Measurements from ENCODE around the gene RRP1.

Gene RRP1

DNA sequence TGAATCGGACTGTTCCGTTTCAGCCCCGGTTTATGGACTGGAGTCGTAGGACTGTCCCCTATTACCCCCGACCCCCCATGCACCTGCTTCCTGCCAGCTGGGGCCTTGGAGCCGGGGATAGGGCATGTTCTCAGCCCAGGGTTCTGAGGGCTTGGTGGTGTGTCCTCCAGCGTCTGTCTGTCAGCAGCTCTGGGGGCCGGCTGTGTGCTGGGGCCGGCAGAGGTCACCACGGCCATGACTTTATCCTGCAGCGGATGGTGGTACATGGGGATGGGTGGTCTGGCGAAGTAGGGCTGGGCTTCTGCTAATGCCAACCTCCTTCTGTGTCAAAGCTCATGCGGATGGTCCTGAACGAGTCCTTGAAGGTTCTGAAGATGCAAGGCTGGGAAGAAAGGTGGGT, 5.5 kb downstream of the RRP1 start:
- Histone ChIP-seq H3K27ac (ENCODE audit: low read depth, low read length) (no peak overlapping the region), H3K4me3 (ENCODE audit: low read depth, low read length) (no peak overlapping the region), H3K4me1 (ENCODE audit: control insufficient read depth, insufficient read depth, low read length) (peaks cover 4% of the 10 kb centered on the region; the same call in 1 of the 2 replicates), H3K9me3 (ENCODE audit: control insufficient read depth, insufficient read depth, low read depth, low read length) (no peaks in the 10 kb centered on the region), H3K27me3 (ENCODE audit: control insufficient read depth, insufficient read depth, low read length) (no peaks in the 10 kb centered on the region), H3K9ac (ENCODE audit: low read length) (no peak overlapping the region), H3K36me3 (ENCODE audit: control insufficient read depth, insufficient read depth, low read length) (peaks cover 91% of the 10 kb centered on the region)

DNA sequence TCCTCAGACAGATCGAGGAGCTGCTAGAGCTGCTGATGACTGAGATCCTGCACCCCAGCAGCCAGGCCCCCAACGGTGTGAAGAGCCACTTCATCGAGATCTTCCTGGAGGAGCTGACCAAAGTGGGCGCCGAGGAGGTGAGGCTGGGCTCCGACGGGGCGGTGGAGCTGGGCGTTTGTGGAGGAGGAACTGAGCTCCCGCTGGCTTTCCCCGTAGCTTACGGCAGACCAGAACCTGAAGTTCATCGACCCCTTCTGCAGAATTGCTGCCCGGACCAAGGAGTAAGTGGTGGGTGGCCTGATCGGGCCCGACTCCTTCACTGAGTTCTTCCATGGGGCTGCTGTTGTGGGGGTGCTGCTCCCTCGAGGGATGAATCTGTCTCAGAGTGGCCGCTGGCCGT, 8.0 kb downstream of the RRP1 start:
- no peak overlapping the region for H3K4me3 ChIP-seq (ENCODE audit: low read depth, low read length)
- no peaks in the 10 kb centered on the region for H3K4me1 ChIP-seq (ENCODE audit: control insufficient read depth, insufficient read depth, low read length)
- peaks cover 97% of the 10 kb centered on the region for H3K36me3 ChIP-seq (ENCODE audit: control insufficient read depth, insufficient read depth, low read length)
- no peaks in the 10 kb centered on the region for H3K9me3 ChIP-seq (ENCODE audit: control insufficient read depth, insufficient read depth, low read depth, low read length)
- H3K27ac ChIP-seq (ENCODE audit: low read depth, low read length): no peak overlapping the region
- H3K27me3 ChIP-seq (ENCODE audit: control insufficient read depth, insufficient read depth, low read length): no peaks in the 10 kb centered on the region
- H3K9ac ChIP-seq (ENCODE audit: low read length): no peak overlapping the region

DNA sequence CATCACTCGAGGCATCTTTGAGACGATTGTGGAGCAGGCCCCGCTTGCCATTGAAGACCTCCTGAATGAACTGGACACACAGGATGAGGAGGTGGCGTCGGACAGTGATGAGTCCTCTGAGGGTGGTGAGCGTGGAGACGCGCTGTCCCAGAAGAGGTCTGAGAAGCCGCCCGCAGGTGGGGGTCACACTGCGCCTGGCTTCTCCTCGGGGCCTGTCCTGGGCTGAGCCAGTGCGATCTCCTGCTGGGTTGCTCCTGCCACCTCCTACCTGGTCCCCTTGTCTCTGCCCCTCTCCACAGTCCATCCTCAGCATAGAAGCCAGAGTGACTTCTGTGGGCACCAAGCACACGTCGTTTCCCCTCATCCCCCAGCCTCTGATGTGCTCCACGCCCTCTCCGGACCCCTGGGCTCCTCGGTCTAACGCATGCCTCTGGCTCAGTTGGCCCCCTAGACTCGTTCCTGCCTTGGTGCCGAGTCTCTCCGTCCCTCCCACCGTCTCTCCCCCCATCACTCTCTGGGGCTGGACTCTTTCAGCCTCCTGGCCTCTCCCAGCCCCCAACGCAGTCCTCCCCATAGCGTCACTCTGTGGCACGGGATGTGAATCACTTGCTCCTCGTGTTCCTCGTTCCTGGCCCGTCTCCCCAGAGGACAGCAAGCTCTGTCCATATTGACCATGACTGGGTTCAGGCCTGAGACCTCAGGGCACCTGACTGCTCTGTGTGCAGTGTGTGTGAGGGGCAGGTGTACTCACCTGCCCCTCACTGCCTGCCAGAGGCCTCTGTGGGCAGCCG, 8.7 kb downstream of the RRP1 start:
- peaks cover 97% of the 10 kb centered on the region for H3K36me3 ChIP-seq (ENCODE audit: control insufficient read depth, insufficient read depth, low read length)
- peak overlapping the region; percentile 19 for H3K9ac ChIP-seq (ENCODE audit: low read length)
- no peaks in the 10 kb centered on the region for H3K9me3 ChIP-seq (ENCODE audit: control insufficient read depth, insufficient read depth, low read depth, low read length)
- no peak overlapping the region for H3K27ac ChIP-seq (ENCODE audit: low read depth, low read length)
- no peaks in the 10 kb centered on the region for H3K4me1 ChIP-seq (ENCODE audit: control insufficient read depth, insufficient read depth, low read length)
- no peaks in the 10 kb centered on the region for H3K27me3 ChIP-seq (ENCODE audit: control insufficient read depth, insufficient read depth, low read length)
- H3K4me3 ChIP-seq (ENCODE audit: low read depth, low read length): no peak overlapping the region

DNA sequence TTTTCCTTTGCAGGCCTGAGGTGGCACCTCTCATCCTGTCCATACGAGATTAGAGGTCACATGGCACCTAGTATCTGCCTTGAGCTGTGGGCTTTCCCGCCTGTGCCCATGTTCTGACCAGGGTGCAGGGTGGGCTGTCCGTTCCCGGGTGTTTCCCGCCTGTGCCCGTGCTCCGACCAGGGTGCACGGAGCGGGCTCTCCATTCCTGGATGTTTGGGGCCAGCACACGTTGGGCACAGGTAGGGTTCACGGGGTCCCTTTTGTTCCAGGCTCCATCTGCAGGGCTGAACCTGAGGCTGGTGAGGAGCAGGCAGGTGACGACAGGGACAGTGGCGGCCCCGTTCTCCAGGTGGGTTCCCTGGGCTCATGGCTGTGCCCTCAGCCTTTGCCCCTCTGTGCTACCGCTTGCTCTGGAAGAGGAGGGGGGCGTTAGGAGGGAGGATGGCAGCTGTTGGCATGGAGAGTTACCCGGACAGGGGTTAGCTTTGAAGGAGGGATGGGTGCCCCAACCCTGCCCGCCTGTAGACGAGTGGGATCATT, 10.0 kb downstream of the RRP1 start:
- H3K4me3 ChIP-seq (ENCODE audit: low read depth, low read length): no peak overlapping the region
- no peaks in the 10 kb centered on the region for H3K27me3 ChIP-seq (ENCODE audit: control insufficient read depth, insufficient read depth, low read length)
- H3K4me1 ChIP-seq (ENCODE audit: control insufficient read depth, insufficient read depth, low read length): no peaks in the 10 kb centered on the region
- H3K9ac ChIP-seq (ENCODE audit: low read length): no peak overlapping the region
- no peak overlapping the region for H3K27ac ChIP-seq (ENCODE audit: low read depth, low read length)
- H3K36me3 ChIP-seq (ENCODE audit: control insufficient read depth, insufficient read depth, low read length): peaks cover 97% of the 10 kb centered on the region
- no peaks in the 10 kb centered on the region for H3K9me3 ChIP-seq (ENCODE audit: control insufficient read depth, insufficient read depth, low read depth, low read length)

DNA sequence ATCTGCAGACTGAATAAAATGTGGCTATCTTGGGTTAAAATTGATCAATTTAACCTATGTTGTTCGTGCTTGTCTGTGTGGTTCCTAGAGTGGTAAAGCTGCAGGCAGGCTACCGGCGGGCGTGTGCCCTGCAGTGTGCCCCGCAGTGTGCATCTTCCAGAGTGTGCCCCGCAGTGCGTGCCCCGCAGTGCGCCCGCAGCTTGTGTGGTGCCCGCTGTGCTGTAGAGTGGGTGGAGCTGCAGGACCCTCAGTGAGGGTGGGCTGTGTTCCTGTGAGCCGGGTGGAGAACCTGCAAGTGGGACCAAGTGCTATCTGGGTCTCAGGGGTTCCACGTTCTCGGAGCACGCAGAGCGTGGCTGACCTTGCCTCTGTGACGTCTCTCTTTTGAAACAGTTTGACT, 10.7 kb downstream of the RRP1 start:
- H3K27ac ChIP-seq (ENCODE audit: low read depth, low read length): no peak overlapping the region
- no peaks in the 10 kb centered on the region for H3K27me3 ChIP-seq (ENCODE audit: control insufficient read depth, insufficient read depth, low read length)
- H3K36me3 ChIP-seq (ENCODE audit: control insufficient read depth, insufficient read depth, low read length): peaks cover 92% of the 10 kb centered on the region
- no peaks in the 10 kb centered on the region for H3K4me1 ChIP-seq (ENCODE audit: control insufficient read depth, insufficient read depth, low read length)
- no peak overlapping the region for H3K9ac ChIP-seq (ENCODE audit: low read length)
- H3K4me3 ChIP-seq (ENCODE audit: low read depth, low read length): no peak overlapping the region
- H3K9me3 ChIP-seq (ENCODE audit: control insufficient read depth, insufficient read depth, low read depth, low read length): no peaks in the 10 kb centered on the region

DNA sequence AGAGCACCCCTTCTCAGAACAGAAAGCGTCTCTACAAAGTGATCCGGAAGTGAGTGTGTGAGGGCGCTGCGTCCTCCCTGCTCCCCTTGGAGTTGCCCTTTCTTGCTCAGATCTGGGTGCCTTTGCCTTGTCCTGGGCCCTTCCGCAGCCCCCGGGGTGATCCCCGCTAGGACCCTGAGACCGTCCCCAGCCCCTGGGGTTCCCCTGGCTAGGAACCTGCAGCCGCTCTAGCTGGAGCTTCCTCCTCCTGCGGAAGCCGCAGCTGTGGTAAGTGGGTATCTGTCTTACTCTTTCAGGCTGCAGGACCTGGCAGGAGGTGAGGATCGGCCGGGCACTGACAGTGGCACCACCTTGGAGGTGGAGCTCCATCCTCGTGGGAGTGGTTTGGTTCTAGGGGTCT, 11.2 kb downstream of the RRP1 start:
- Histone ChIP-seq H3K27me3 (ENCODE audit: control insufficient read depth, insufficient read depth, low read length) (no peaks in the 10 kb centered on the region), H3K9me3 (ENCODE audit: control insufficient read depth, insufficient read depth, low read depth, low read length) (no peaks in the 10 kb centered on the region), H3K4me1 (ENCODE audit: control insufficient read depth, insufficient read depth, low read length) (no peaks in the 10 kb centered on the region), H3K27ac (ENCODE audit: low read depth, low read length) (no peak overlapping the region), H3K36me3 (ENCODE audit: control insufficient read depth, insufficient read depth, low read length) (peaks cover 90% of the 10 kb centered on the region), H3K4me3 (ENCODE audit: low read depth, low read length) (no peak overlapping the region), H3K9ac (ENCODE audit: low read length) (no peak overlapping the region)

DNA sequence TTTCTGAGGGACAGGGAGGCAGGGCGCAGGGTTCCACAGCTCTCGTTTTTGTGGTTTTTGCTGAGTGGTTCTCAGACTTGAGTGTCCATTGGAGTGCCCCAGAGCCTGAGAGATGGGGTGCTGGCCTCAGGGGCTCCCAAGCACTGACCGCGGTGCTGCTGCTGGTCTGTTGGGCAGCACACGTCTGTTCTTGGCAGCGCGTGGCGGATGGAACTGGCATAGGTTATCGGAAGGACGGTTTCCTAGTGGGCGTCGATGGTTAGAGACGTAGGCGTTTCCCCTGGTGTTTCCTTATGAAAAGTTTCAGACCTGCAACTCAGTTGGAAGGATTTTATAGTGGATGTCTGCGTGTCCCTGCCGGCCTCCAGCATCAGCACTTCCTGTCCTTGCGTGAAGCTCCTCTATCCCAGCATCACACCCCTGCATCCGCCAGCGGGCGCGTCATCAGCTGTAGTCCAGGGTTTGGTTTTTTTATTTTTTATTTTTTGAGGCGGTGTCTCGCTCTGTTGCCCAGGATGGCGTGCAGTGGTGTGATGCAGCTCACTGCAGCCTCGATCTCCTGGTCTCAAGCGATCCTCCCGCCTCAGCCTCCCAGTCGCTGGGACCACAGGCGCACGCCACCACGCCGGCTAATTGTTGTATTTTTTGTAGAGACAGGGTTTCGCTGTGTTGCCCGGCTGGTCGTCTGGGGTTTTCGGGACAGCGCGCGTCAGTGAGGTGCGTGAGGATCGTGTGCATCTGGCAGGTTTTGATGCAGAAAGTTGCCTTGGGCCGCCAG, 11.8 kb downstream of the RRP1 start:
- no peaks in the 10 kb centered on the region for H3K27me3 ChIP-seq (ENCODE audit: control insufficient read depth, insufficient read depth, low read length)
- H3K36me3 ChIP-seq (ENCODE audit: control insufficient read depth, insufficient read depth, low read length): peaks cover 90% of the 10 kb centered on the region
- H3K27ac ChIP-seq (ENCODE audit: low read depth, low read length): no peak overlapping the region
- no peaks in the 10 kb centered on the region for H3K9me3 ChIP-seq (ENCODE audit: control insufficient read depth, insufficient read depth, low read depth, low read length)
- no peaks in the 10 kb centered on the region for H3K4me1 ChIP-seq (ENCODE audit: control insufficient read depth, insufficient read depth, low read length)
- no peak overlapping the region for H3K9ac ChIP-seq (ENCODE audit: low read length)
- H3K4me3 ChIP-seq (ENCODE audit: low read depth, low read length): no peak overlapping the region

DNA sequence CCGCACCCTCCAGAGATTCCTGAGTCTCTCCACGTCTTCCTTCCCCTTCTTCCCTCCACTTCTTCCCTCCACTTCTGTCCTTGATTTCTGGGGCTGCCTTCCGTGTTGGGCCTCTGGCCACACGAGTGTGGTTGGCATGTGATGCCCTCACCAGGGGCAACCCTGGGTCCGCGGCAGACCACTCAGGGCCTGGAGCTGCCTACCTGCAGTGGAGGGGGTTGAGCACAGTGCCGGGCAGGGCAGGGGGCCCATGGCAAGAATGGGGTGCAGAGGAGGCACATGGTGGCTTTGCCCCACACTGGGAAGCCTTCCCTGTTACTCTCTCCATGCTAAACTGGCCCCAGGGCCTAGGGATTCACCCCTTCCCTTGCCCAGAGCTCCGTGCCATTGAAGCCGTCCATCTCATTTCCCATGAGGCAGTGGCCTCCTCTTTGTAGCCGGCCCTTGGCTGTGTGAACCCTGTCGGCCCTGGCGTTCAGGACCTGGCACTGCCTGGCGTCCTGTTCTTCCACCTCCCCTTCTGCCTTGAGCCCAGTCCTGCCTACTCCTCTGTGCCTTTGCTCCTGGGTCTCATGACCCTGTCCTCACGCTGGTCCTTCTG, 13.4 kb downstream of the RRP1 start:
- Histone ChIP-seq H3K9ac (ENCODE audit: low read length) (no peak overlapping the region), H3K4me1 (ENCODE audit: control insufficient read depth, insufficient read depth, low read length) (no peaks in the 10 kb centered on the region), H3K36me3 (ENCODE audit: control insufficient read depth, insufficient read depth, low read length) (peaks cover 74% of the 10 kb centered on the region), H3K27ac (ENCODE audit: low read depth, low read length) (no peak overlapping the region), H3K4me3 (ENCODE audit: low read depth, low read length) (no peak overlapping the region), H3K9me3 (ENCODE audit: control insufficient read depth, insufficient read depth, low read depth, low read length) (no peaks in the 10 kb centered on the region), H3K27me3 (ENCODE audit: control insufficient read depth, insufficient read depth, low read length) (no peaks in the 10 kb centered on the region)

DNA sequence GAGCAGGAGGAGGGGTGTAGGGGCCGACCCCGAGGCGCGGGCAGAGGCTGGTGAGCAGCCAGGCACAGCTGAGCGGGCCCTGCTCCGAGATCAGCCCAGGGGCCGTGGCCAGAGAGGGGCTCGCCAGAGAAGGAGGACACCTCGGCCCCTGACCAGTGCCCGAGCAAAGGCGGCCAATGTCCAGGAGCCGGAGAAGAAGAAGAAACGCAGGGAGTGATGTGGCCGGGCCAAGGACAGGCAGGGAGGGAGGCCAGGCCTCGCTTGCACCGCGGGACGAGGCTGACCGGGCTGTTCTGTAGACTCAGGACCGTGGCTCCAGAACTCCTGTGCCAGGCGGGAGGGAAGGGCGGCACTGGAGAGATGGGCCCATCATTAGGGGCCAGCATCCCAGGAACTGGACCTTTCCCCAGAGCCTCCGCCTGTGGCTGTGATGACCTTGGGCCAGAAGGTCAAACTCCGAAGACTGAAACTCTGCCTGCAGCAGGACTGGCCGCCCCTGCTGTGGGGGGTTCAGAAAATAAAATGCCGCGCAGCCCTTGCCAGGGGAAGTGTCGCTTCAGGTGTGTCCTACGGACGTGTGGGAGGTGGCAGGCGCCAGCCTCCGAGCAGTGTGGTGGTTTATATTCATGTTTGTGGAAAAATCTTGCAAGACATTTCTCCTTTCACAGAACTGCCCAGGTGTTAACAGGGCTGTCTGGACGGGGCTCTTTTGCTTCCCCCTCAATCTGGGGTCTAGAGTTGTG, 14.4 kb downstream of the RRP1 start:
- Histone ChIP-seq H3K4me3 (ENCODE audit: low read depth, low read length) (no peak overlapping the region), H3K27me3 (ENCODE audit: control insufficient read depth, insufficient read depth, low read length) (no peaks in the 10 kb centered on the region), H3K36me3 (ENCODE audit: control insufficient read depth, insufficient read depth, low read length) (peaks cover 65% of the 10 kb centered on the region), H3K9me3 (ENCODE audit: control insufficient read depth, insufficient read depth, low read depth, low read length) (no peaks in the 10 kb centered on the region), H3K27ac (ENCODE audit: low read depth, low read length) (no peak overlapping the region), H3K4me1 (ENCODE audit: control insufficient read depth, insufficient read depth, low read length) (no peaks in the 10 kb centered on the region), H3K9ac (ENCODE audit: low read length) (no peak overlapping the region)

DNA sequence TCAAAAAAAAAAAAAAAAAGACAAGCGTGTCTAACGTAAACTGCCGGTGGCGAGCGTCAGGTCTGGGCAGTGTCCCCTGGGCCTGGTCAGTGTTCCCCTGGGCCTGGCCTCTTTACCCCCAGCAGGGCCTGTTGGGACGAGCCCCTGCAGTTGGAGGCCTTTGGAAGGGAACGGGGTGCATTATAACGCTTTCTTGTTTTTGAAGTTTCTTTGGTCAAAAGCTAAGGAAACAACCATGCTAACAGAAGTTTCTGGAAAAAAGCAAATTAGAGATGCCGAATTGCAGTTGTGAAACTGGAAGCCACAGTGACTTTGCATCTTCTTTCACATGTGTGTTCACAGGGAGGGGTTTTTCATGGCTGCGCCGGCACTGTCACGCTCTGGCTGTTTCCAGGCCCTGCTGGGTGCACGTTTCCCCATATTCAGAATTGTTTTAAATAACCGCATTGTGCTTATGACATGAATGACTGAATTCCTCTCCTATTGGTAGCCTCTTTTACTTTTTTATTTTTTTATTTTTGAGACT, 16.0 kb downstream of the RRP1 start:
- Histone ChIP-seq H3K4me3 (ENCODE audit: low read depth, low read length) (no peak overlapping the region), H3K9ac (ENCODE audit: low read length) (no peak overlapping the region), H3K27ac (ENCODE audit: low read depth, low read length) (no peak overlapping the region), H3K4me1 (ENCODE audit: control insufficient read depth, insufficient read depth, low read length) (no peaks in the 10 kb centered on the region), H3K27me3 (ENCODE audit: control insufficient read depth, insufficient read depth, low read length) (no peaks in the 10 kb centered on the region), H3K36me3 (ENCODE audit: control insufficient read depth, insufficient read depth, low read length) (peaks cover 50% of the 10 kb centered on the region), H3K9me3 (ENCODE audit: control insufficient read depth, insufficient read depth, low read depth, low read length) (no peaks in the 10 kb centered on the region)

All from HUES6 (cell line).